ENCODE data around the gene MUC21. TPM values are rescaled to one million over a fixed set of nuclear protein-coding genes. Genes with fewer than 3 reads are reported as not detected.
"Not testable (repeated sequence)": the region's sequence is repeated elsewhere in the genome, so short reads cannot be mapped to it uniquely, and the experiment has no call there.

MUC21 gene
- total RNA-seq, 1 donor from 2014 or later = not detected

DNA sequence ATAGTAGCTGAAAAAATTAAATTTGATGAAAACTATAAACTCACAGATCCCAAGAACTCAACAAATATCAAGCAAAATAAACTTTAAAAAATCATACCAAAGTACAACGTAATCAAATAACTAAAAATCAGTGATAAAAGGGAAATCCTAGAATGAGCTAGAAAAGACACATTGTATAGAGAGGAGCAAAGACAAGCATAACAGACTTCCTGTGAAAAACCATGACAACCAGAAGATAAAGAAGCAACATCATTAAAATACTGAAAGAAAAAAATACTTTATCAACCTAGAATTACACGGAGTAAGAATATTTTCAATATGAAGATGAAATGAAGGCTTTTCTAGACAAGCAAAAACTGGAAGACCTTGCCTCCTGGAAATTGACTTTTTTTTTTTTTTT lies 36.5 kb downstream of the MUC21 start:
- TF ChIP-seq, protein P1, sequence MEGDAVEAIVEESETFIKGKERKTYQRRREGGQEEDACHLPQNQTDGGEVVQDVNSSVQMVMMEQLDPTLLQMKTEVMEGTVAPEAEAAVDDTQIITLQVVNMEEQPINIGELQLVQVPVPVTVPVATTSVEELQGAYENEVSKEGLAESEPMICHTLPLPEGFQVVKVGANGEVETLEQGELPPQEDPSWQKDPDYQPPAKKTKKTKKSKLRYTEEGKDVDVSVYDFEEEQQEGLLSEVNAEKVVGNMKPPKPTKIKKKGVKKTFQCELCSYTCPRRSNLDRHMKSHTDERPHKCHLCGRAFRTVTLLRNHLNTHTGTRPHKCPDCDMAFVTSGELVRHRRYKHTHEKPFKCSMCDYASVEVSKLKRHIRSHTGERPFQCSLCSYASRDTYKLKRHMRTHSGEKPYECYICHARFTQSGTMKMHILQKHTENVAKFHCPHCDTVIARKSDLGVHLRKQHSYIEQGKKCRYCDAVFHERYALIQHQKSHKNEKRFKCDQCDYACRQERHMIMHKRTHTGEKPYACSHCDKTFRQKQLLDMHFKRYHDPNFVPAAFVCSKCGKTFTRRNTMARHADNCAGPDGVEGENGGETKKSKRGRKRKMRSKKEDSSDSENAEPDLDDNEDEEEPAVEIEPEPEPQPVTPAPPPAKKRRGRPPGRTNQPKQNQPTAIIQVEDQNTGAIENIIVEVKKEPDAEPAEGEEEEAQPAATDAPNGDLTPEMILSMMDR (IDR thresholded peaks at IDR 0.05) = no peak
- Mint-ChIP-seq H3K36me3 (ENCODE audit: unreplicated experiment) (peaks cover 2% of the 10 kb centered on the region), H3K27me3 (ENCODE audit: unreplicated experiment) (peaks cover 49% of the 10 kb centered on the region), H3K4me3 (ENCODE audit: unreplicated experiment) (no peak overlapping the region), H3K9me3 (ENCODE audit: unreplicated experiment) (peaks cover 8% of the 10 kb centered on the region), H3K27ac (ENCODE audit: unreplicated experiment) (no peak overlapping the region), H3K4me1 (ENCODE audit: unreplicated experiment) (peaks cover 4% of the 10 kb centered on the region)
- DNase-seq (ENCODE audit: extremely low spot score, unreplicated experiment) = no peak

DNA sequence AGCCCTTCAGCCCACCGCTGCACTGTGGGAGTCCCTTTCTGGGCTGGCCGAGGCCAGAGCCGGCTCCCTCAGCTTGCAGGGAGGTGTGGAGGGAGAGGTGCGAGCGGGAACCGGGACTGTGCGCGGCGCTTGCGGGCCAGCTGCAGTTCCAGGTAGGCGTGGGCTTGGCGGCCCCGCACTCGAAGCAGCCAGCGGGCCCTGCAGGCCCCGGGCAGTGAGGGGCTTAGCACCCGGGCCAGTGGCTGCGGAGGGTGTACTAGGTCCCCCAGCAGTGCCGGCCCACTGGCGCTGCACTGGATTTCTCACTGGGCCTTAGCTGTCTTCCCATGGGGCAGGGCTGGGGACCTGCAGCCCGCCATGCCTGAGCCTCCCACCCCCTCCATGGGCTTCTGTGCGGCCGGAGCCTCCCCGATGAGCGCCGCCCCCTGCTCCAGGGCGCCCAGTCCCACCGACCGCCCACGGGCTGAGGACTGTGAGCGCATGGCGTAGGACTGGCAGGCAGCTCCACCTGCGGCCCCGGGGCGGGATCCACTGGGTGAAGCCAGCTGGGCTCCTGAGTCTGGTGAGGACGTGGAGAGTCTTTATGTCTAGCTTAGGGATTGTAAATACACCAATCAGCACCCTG lies 37.2 kb downstream of the MUC21 start:
- H3K36me3 Mint-ChIP-seq (ENCODE audit: unreplicated experiment); H3K27ac Mint-ChIP-seq (ENCODE audit: unreplicated experiment); H3K4me3 Mint-ChIP-seq (ENCODE audit: unreplicated experiment); H3K9me3 Mint-ChIP-seq (ENCODE audit: unreplicated experiment); DNase-seq (ENCODE audit: extremely low spot score, unreplicated experiment); H3K4me1 Mint-ChIP-seq (ENCODE audit: unreplicated experiment): not testable (repeated sequence)
- H3K27me3 Mint-ChIP-seq (ENCODE audit: unreplicated experiment) = peaks cover 47% of the 10 kb centered on the region

DNA sequence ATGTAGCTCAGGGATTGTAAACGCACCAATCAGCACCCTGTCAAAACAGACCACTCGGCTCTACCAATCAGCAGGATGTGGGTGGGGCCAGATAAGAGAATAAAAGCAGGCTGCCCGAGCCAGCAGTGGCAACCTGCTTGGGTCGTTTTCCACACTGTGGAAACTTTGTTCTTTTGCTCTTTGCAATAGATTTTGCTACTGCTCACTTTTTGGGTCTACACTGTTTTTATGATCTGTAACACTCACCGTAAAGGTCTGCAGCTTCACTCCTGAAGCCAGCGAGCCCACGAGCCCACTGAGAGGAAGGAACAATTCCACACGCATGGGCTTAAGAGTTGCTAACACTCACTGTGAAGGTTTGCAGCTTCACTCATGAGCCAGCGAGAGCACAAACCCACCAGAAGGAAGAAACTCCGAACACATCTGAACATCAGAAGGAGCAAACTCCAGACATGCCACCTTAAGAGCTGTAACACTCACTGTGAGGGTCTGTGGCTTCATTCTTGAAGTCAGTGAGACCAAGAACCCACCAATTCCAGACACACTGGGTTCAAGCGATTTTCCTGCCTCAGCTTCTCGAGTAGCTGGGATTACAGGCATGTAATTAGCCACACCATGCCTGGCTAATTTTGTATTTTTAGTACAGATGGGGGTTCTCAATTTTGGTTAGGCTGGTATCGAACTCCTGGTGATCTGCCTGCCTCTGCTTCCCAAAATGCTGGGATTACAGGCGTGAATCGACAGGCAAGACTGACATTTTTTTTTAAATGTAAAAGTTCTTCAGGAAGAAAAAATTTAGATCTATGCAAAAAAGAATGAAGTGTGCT lies 38.4 kb downstream of the MUC21 start:
- H3K36me3 Mint-ChIP-seq (ENCODE audit: unreplicated experiment) = not testable (repeated sequence)
- H3K27me3 Mint-ChIP-seq (ENCODE audit: unreplicated experiment) = peaks cover 44% of the 10 kb centered on the region

DNA sequence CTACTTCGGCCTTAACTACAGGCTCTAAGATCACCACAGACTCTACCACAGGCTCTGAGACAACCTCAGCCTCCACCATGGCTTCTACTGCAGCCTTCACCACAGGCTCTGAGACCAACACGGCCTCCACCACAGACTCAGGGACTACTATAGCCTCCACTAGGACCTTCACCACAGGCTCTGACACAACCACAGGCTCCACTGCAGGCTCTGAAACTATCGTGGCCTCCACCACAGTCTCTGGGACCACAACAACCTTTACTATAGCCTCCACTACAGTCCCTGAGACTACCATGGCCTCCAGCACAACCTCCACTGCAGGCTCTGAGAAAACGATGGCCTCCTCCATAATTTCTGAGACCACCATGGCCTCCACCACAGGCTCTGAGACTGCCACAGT lies 42.1 kb downstream of the MUC21 start:
- no peaks in the 10 kb centered on the region for H3K9me3 Mint-ChIP-seq (ENCODE audit: unreplicated experiment)
- no peaks in the 10 kb centered on the region for H3K36me3 Mint-ChIP-seq (ENCODE audit: unreplicated experiment)
- H3K4me3 Mint-ChIP-seq (ENCODE audit: unreplicated experiment) = no peak overlapping the region
- H3K4me1 Mint-ChIP-seq (ENCODE audit: unreplicated experiment) = no peaks in the 10 kb centered on the region
- H3K27me3 Mint-ChIP-seq (ENCODE audit: unreplicated experiment) = peaks cover 26% of the 10 kb centered on the region
- no peak overlapping the region for H3K27ac Mint-ChIP-seq (ENCODE audit: unreplicated experiment)
- DNase-seq (ENCODE audit: extremely low spot score, unreplicated experiment) = no peak
- TF ChIP-seq, protein P1 (IDR thresholded peaks at IDR 0.05) = no peak

More for the DNA sequence above, 38.4 kb downstream of the MUC21 start:
- H3K4me1 Mint-ChIP-seq (ENCODE audit: unreplicated experiment); DNase-seq (ENCODE audit: extremely low spot score, unreplicated experiment); H3K27ac Mint-ChIP-seq (ENCODE audit: unreplicated experiment); H3K4me3 Mint-ChIP-seq (ENCODE audit: unreplicated experiment); H3K9me3 Mint-ChIP-seq (ENCODE audit: unreplicated experiment): not testable (repeated sequence)

DNA sequence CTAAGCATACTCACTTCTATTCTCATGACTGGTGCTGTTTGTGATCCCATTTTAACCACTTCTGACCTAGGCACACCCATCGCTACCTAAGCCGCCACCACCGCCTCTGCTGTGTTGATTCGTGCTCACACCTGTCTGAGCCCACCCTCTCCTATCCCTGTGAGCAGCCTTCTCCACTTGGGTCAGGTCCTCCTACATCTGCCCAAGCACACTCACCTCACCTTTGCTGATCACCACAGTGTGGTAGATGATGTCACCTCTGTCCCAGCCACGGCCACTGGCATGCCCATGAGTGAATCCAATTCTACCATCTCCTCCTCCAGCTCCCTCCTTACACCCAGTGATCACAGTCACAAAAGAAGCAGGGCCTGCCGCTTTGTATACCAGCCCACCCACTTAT lies 47.6 kb downstream of the MUC21 start:
- Mint-ChIP-seq H3K36me3 (ENCODE audit: unreplicated experiment) (no peaks in the 10 kb centered on the region), H3K4me3 (ENCODE audit: unreplicated experiment) (no peak overlapping the region), H3K9me3 (ENCODE audit: unreplicated experiment) (no peaks in the 10 kb centered on the region), H3K27me3 (ENCODE audit: unreplicated experiment) (peaks cover 24% of the 10 kb centered on the region), H3K4me1 (ENCODE audit: unreplicated experiment) (peaks cover 3% of the 10 kb centered on the region), H3K27ac (ENCODE audit: unreplicated experiment) (no peak overlapping the region)
- TF ChIP-seq, protein P1 (IDR thresholded peaks at IDR 0.05) = no peak
- DNase-seq (ENCODE audit: extremely low spot score, unreplicated experiment) = no peak

DNA sequence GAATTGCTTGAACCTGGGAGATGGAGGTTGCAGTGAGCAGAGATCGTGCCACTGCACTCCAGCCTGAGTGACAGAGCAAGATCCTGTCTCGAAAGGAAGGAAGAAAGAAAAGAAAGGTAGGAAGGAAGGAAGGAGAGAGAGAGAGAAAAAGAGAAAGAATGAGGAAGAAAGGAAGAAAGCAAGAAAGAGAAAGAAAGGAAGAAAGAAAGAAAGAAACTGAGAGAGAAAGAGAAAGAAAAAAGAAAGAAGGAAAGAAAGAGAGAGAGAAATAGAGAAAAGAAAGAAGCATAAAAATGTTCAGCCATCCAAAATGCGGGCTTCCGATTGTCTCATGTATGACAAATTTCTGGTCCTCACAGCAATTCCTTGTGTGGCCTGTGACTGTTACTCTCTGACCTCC lies 49.6 kb downstream of the MUC21 start:
- H3K4me1 Mint-ChIP-seq (ENCODE audit: unreplicated experiment) = peaks cover 23% of the 10 kb centered on the region
- TF ChIP-seq, protein P1 (IDR thresholded peaks at IDR 0.05) = no peak
- no peaks in the 10 kb centered on the region for H3K9me3 Mint-ChIP-seq (ENCODE audit: unreplicated experiment)
- peaks cover 24% of the 10 kb centered on the region for H3K27me3 Mint-ChIP-seq (ENCODE audit: unreplicated experiment)
- DNase-seq (ENCODE audit: extremely low spot score, unreplicated experiment) = no peak
- no peak overlapping the region for H3K4me3 Mint-ChIP-seq (ENCODE audit: unreplicated experiment)
- H3K27ac Mint-ChIP-seq (ENCODE audit: unreplicated experiment) = no peak overlapping the region
- H3K36me3 Mint-ChIP-seq (ENCODE audit: unreplicated experiment) = no peaks in the 10 kb centered on the region
